ENCODE results near the gene JAZF1.

The JAZF1 gene

DNA sequence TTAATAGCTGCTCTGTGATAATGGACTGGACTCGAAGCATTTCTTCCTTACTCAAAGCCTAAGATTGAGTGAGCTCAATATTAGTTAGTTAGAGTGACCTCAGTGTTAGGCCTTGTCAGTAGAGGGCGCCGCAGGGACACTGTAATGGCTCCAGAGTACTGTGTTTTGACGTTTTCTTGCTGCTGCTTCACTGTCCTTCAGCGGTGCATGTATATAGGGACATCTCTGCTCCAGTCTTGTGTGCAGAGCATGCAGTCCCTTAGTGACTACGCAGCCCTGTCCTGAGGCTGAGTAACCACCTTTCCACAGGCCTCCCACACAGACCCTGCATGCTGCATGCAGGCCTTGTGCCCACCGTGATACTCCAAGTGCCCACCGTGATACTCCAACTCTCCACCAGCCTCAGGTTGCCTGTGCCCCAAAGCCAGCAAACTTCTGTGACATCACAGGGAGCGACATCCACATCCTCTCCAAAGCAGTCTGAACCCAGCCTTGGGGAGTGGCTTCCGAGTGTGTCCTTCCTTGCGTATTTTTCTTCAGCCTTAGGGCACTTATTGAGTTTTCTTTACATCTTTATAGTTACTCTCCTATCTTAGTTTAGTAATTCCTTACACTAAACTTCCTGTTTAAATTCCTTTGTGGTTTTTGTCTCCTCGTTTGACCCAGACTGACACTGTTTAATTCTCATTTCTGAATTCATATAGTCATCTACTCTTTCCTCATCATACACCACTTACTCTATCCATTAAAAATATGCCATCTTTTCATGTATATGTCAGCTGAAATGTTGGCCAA, 118.2 kb downstream of the JAZF1 start:
- Histone ChIP-seq H3K9ac (no peak overlapping the region), H3K4me2 (ENCODE audit: low read length) (no peak overlapping the region), H3K9me3 (ENCODE audit: control insufficient read depth, low read length) (no peaks in the 10 kb centered on the region), H3K79me2 (peaks cover 10% of the 10 kb centered on the region), H3K4me3 (ENCODE audit: low read depth, low read length) (no peak overlapping the region), H2AFZ (no peak overlapping the region), H3K27me3 (ENCODE audit: control insufficient read depth, insufficient read depth, low read length) (no peaks in the 10 kb centered on the region), H3K27ac (no peak overlapping the region), H3K4me1 (no peaks in the 10 kb centered on the region), H3K36me3 (ENCODE audit: control insufficient read depth, insufficient read depth, low read length) (no peaks in the 10 kb centered on the region)
- TF ChIP-seq CTCF (IDR thresholded peaks at IDR 0.05), result peak; percentile 69

GRCh38 chr7:28061824-28062196, 118.8 kb downstream of the JAZF1 start:
- no peak overlapping the region for H3K4me2 ChIP-seq (ENCODE audit: low read length)
- H3K4me3 ChIP-seq (ENCODE audit: low read depth, low read length), result no peak overlapping the region
- no peak overlapping the region for H3K27ac ChIP-seq
- H3K36me3 ChIP-seq (ENCODE audit: control insufficient read depth, insufficient read depth, low read length), result no peaks in the 10 kb centered on the region
- peaks cover 10% of the 10 kb centered on the region for H3K79me2 ChIP-seq
- TF ChIP-seq CTCF (IDR thresholded peaks at IDR 0.05), result no peak
- no peaks in the 10 kb centered on the region for H3K27me3 ChIP-seq (ENCODE audit: control insufficient read depth, insufficient read depth, low read length)
- no peak overlapping the region for H2AFZ ChIP-seq
- H3K9ac ChIP-seq, result no peak overlapping the region
- no peaks in the 10 kb centered on the region for H3K4me1 ChIP-seq
- H3K9me3 ChIP-seq (ENCODE audit: control insufficient read depth, low read length), result no peaks in the 10 kb centered on the region

DNA sequence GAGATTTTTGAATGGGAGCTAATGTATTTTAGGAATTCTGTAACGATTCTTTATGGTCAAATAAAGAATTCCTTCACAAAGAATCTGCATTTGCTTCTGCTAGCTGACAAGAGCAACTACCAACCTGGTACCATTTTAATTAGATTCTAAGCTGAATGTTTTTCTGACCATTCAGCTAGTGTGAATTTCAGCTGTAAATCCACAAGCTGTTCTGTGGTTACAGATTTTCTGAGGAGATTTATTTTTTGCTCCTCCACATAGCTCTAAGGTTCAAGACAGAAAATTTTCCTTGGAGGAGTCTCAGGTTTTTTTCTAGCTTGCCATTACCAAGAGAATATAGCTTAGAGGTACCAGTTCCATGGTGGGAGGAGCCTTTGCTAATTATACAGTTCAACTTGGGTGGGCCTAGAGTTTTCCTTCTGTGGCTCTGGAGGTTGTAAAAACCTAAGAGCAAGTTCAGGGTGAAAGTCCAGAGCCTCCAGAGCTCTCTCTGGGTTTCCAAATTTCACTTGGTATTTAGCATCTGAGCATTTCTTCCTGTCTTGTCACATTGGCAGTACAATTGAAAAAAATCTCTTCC, 120.1 kb downstream of the JAZF1 start:
- Histone ChIP-seq H3K27me3 (ENCODE audit: control insufficient read depth, insufficient read depth, low read length) (no peaks in the 10 kb centered on the region), H3K27ac (no peak overlapping the region), H3K9me3 (ENCODE audit: control insufficient read depth, low read length) (no peaks in the 10 kb centered on the region), H3K36me3 (ENCODE audit: control insufficient read depth, insufficient read depth, low read length) (no peaks in the 10 kb centered on the region), H2AFZ (no peak overlapping the region), H3K79me2 (peaks cover 10% of the 10 kb centered on the region), H3K9ac (no peak overlapping the region), H3K4me2 (ENCODE audit: low read length) (no peak overlapping the region), H3K4me1 (no peaks in the 10 kb centered on the region), H3K4me3 (ENCODE audit: low read depth, low read length) (no peak overlapping the region)
- no peak for TF ChIP-seq CTCF (IDR thresholded peaks at IDR 0.05)

GRCh38 chr7:28055161-28055544, 125.4 kb downstream of the JAZF1 start:
- Histone ChIP-seq H3K36me3 (ENCODE audit: control insufficient read depth, insufficient read depth, low read length) (no peaks in the 10 kb centered on the region), H3K4me2 (ENCODE audit: low read length) (no peak overlapping the region), H3K27ac (no peak overlapping the region), H2AFZ (no peak overlapping the region), H3K79me2 (no peaks in the 10 kb centered on the region), H3K27me3 (ENCODE audit: control insufficient read depth, insufficient read depth, low read length) (no peaks in the 10 kb centered on the region), H3K9me3 (ENCODE audit: control insufficient read depth, low read length) (no peaks in the 10 kb centered on the region), H3K4me3 (ENCODE audit: low read depth, low read length) (no peak overlapping the region), H3K9ac (no peak overlapping the region), H3K4me1 (no peaks in the 10 kb centered on the region)
- no peak for TF ChIP-seq CTCF (IDR thresholded peaks at IDR 0.05)

All from parathyroid adenoma (tissue), 2 donors.